HG03064 (cell line): ENCODE results near the gene ABLIM2.
A peak's percentile ranks its signal among the peaks of the same experiment; 100 is the strongest.

Experiments used
- ATAC-seq: cut with Tn5 transposase; IDR thresholded peaks from one replicate; pipeline ENCODE4 v1.9.1; 2021; ENCODE audit warnings: low read depth; ENCODE audit not compliant: unreplicated experiment

The ABLIM2 gene

DNA sequence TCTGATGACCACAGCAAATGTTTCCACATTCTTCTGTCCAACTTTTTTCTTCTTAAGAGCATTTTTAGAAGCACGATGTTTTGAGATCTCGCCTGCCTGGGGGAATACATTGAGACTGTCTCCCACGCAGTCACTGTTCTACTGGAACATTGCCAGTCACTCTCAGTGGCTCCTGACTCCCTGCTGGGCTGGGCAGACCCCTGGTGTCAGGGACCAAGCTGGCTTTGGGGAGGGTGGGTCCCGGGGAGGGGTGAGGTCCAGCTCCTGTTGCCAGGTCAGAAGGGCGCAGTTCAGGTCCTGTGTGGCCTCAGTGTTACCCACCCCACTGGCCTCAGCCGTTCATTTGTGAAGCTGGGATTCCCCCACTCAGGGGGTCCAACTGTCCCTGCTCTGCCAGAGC is 18.9 kb upstream of the ABLIM2 start:
- no peak for ATAC-seq

DNA sequence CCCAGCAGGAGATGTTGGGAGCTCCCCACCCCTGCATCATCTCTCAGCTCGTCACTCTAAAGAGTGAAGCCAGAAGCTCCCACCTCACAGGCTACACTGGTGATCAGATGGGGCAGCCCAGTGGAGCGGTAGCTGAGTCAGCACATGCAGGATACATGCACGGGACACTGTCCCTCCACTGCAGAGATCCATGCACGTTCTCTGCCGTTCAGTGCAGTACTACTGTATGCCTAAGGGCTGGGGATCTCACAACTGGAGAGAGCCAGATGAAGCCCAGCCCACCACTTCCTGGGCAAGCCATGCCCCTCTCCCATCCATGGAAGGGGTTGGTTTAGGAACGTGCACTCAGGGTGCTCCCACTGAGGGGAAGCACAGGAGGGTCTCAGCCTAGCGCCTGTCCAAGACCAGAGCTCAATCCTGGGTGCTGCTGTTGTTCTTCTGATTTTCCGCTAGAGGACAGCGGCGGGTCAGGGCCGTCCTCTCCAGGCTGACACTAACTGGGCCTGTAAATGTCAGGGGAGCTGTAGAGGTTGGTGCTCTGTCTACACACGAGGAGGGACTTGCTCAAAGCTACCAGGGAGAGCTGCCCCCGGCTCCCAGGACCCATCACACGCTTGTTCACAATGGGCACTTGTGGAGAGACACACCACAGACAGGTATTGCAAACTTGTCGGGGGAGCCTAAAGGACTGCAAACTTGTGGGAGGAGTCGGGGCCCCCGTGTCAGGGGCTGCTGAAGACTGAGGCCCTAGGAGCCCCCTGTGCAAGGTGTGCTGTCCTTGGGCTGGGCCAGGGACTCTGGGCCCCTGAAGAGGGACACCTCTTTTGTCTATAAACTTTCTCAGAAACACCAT is 18.2 kb upstream of the ABLIM2 start:
- ATAC-seq = peak; percentile 64

DNA sequence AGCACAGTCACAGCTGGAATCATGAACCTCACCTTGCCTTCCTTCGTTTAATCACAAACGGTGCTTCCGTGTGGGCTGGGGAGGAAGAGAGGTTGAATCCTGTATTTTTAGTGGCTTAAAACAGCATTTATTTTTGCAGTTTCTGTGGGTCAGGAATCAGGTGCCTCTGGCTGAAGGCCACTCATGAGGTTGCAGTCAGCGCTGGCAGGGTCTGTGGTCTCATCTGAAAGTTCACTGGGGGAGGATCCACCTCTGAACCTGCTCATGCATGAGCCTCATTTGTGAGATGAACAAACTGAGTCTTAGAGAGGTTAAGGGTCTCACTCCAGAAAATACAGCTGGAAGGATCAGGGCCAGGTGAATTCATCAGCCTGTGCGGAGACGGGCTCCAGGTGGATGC is 17.1 kb upstream of the ABLIM2 start:
- ATAC-seq = no peak

DNA sequence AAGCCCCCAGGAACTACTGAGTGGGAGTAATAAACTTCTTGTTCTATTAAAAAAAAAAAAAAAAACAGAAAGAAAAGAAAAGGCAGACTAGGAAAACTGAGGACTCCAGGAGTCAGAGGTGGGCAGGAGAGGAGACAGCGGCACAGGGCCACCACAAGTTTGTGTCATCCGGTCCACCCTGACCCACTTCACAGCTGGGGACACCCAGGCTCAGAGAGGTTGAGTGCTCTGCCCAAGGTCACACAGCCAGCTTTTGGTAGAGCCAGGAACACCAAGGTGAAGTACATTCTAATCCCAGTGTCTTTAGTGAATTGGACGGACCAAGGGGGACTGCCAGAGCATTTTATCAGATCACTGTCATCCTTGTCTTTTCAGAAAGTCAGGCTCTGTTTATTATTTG is 16.4 kb upstream of the ABLIM2 start:
- no peak for ATAC-seq

DNA sequence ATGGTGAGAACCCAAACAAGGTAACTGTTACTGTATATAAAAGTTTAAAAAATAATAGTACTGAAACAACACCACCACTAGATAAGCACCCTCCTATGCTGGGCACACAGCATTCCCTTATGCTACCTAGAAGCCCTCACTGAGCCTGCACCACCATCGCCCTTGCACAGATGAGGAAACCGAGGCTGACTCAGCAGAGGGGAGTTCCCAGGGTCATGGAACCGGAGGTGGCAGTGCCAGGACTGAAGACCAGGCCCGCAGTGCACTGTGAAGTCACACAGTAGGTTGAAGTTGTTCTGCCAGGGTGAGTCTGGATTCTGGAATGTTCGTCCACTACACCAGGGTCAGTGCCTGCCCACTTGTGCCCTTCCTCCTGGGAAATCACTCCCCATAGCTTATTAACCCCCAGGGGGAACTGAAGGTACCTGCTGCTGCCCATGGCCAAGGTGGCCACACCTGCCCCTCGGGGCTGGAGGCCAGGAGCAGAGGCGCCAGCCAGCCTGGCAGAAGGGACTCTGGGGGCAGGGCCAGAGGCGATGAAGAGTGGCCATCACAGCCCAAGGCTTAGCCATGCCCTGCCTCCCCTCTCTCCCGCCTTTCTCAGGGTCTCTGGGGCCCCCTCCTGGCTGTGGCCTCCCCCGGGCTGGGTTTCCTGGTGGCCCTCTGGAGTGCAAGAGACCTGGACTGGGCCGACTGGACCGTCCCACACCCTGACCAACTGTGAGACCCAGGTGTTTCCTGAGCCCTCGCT is 15.1 kb upstream of the ABLIM2 start:
- no peak for ATAC-seq

DNA sequence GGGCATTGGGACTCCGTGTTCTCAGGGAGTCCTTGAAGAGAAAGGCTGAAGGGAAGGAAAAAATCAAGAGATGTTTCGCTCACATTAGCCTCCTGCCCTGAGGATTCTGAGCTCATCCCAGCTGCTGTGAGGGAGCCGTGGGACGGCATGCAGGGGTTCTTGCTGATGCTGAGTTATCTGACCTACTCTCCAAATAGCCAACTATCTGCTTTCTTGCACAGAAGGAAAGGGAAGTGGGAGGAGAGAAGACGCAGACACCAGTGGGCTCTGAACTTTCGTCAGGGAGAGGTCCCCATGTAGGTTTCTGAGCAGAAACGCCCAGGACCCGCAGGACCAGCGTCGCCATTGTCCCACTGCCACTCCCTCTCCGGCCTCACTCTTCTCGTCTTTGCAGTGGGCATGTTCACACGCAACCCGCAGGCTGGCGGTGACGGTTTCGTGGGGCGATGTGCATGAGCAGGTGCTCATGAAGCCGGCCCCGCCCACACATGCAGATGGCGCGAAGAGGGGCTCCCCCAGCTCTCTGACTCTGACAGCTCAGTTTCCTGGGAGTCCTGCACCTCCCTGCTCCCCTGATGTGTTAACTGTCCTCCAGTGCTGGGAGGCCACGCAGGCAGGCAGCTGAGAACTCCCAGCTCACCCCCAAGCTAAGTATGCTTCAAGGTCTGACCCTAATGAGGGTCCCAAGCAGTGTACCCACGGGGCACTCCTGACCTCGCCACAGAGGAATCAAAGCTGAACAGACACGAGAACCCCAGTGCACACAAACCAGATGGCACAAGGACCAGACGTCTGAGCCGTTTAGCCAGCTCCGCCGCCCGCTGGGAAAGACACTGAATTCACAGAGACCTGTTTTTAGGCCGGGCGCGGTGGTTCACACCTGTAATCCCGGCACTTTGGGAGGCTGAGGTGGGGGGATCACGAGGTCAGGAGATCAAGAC is 13.6 kb upstream of the ABLIM2 start:
- ATAC-seq = no peak

DNA sequence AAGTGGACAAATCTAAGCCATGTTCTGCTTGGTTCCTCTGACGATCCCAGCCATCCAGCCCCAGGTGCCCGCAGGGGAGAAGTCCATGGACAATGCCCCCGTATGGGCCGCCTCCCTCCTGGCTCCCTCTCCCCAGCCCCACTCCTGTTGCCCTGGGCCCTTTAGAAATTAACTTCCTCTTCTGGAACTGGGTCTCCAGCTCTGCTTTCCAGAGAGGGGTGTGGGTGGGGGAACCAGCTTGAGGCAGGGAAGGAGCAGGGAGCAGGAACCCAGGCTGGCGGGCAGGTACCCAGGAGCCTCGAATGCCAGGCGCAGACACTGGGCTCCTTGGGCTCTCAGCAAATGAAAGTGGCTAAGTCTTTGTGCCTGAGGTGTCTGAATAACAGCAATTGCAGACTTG is 12.7 kb upstream of the ABLIM2 start:
- ATAC-seq = no peak

DNA sequence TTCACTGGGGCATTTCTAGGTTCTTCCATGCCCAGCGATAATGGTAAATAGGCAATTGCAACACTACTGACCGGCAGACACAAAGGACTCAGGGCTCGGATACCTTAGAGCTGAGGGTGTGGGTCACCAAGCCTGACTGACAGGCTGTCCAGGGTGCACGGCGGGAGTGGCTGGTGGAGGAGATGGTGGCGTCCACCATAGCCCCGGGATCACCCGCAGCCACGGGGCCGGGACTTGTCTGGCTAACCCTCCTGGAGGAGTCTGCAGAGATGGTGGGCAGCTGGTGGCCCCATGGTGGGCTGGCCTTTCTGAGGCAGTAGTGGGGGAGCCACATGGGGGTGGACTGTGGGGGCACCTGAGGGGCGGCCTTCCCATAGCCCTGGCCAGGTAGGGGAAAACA is 11.7 kb upstream of the ABLIM2 start:
- no peak for ATAC-seq

DNA sequence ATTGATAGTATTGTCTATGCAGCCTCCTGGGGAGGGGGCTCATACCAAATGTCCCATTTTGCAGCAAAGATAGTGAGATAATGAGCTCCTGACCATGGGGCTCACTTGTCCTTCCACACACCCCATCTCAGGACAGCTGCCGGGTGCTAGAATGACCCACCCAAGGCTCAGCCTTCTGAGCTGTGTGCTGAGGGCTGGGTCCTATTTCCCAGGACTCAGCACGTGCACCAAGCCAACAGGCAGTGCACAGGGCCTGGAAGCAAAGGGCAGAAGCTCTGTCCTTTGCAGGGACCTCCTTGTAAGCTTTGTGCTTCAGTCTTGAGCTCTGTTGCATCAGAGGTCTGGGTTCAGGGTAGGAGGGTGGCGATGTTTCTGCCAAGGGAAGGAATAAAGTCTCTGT is 11.2 kb upstream of the ABLIM2 start:
- ATAC-seq = no peak

DNA sequence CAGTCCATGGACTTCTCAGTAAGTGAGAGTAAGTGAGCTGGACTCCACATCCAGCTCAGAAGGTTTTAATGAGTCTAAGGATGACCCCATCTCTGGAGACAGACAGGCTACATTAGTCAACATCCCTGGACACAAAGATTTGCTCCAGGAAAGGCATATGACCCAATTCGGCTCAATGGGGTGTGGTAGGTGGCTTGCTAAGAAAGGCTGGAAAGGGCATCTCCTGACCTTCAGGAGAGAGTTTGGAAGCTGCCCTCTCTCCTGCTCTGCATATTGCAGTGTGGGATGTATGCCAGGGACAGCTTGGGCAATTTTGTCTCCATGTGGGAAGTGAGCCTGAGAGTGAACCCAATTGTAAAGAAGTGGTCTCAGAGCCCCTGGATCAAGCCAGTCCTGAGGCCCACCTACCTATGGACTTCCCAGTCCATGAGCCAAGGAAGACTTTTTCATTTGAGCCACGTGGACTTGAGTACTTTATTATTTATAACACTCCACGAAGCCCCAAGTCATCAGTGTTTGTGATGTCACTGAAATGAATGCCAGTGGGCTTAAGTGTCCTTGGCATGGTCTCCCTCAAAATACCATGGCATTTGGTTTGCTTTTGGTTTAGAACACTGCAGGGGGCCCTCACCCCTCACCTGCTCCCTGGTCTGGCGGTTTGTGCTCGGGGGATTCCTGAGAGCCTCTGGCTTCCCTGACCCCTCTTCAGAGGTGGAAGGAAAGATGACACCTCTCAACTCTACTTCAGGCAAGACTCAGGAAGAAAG is 10.4 kb upstream of the ABLIM2 start:
- ATAC-seq = no peak

DNA sequence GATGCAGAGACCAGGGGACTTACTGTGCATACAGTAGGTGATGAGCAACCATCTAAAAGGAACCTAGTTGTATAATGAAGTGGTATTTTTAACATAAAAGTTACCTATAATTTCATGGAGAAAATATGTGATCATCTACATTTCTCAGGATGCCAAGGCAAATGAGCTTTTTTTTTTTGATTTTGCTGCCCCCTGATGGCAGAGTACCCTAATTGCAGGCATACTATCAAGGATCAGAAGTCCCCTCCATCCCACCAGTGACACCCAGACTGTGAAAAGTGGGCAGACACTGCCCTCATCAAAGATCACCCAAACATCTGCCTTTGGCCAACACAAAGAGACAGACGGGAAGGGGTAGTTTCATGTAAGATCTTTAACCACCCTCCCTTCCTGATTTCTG is 9.6 kb upstream of the ABLIM2 start:
- ATAC-seq = no peak

DNA sequence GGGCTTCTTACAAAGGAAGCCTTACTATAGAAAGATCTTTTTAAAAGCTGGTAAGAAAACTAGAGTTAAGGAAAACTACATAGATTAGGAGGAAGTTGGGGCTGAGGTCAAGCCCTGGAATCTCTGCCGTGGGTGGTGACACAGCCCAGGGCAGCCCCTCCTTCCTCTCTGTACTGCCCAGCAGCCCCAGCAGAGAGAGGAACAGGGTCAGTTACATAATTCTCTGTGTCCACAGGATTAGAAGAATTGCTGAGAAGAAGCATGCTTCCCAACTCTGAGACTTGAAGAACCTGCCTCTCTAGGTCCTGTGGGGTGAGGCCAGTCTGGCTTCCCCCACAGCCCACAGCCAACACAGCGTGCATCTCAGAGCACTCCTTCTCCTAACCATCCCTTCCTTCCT is 9.2 kb upstream of the ABLIM2 start:
- no peak for ATAC-seq

DNA sequence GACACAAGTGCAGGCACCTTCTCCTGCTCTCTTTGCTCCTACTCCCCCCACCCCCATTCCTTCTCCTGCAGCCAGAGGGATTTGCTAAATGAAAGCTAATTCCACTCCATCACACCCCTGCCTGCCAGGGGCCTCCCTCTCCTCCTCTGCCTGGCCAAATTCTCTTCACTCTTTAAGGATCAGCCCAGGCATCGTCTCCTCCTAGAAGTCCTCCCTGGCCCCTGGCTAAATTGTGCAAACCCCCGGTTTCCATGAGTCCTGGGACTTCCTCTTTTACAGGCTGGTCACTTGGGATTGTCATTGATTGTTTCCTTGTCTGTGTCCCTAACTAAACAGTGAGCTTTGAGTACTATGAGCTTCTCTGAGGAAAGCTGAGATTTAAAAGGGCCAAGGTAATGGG is 8.7 kb upstream of the ABLIM2 start:
- no peak for ATAC-seq

DNA sequence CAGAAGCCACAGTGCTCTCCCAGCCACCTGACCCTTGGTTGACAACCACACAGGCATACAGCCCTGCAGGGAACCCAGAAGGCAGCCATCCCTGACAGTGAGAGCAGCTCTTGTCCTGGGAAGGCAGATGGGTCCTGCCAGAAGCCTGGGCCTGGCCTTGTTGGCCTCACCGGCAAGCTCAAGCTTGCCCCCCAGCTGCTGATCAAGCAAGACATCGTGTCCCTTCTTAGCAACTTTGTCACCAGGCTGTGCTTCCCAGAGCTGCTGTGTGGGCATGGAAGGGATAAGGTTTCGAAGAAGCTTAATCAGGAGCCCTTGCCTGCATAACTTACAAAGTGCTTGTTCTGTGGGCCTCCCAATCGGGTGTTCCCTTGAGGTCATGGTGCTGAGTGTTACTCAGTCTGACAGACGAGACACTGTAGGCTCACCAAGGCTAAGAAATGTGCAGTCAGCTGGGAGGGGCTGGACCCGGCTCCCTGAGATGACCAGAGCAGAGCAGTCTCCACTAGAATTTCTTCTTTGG is 6.8 kb upstream of the ABLIM2 start:
- no peak for ATAC-seq

DNA sequence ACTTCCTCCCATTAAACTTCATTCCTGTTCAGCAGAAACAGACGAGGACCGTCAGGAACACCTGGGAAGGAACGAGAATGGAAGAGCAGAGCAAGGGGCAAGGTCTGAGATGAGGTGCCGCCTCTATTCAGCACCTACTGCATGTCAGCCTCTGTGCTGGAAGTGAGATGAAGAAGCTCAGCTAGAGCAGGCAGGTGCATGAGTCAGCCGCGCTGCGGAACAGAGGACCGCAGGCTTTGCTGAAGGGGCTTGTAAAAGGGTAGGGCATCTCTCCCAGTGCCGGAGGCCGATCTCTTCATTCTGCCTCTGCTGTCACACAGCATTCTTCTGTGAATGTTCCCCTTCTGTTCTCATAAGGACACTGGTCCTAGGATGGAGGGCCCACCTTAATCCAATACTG is 6.1 kb upstream of the ABLIM2 start:
- ATAC-seq = no peak

DNA sequence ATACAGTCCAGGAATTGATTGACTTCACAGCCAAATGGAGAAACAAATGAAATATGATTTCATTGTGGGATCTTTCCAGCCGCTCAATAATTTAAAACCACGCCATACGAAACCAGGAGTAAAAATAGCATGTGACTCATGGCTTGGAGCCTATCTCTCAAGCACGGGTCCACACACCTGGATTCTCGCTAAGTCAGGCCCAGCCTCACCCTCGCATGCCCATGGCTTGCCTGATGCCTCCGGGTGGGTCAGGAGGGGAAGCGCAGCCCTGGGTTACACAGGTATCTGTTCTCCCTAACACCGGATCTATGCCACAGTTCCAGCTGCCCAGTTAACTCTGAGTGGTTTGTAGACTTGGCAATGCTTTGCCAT is 5.6 kb upstream of the ABLIM2 start:
- no peak for ATAC-seq

DNA sequence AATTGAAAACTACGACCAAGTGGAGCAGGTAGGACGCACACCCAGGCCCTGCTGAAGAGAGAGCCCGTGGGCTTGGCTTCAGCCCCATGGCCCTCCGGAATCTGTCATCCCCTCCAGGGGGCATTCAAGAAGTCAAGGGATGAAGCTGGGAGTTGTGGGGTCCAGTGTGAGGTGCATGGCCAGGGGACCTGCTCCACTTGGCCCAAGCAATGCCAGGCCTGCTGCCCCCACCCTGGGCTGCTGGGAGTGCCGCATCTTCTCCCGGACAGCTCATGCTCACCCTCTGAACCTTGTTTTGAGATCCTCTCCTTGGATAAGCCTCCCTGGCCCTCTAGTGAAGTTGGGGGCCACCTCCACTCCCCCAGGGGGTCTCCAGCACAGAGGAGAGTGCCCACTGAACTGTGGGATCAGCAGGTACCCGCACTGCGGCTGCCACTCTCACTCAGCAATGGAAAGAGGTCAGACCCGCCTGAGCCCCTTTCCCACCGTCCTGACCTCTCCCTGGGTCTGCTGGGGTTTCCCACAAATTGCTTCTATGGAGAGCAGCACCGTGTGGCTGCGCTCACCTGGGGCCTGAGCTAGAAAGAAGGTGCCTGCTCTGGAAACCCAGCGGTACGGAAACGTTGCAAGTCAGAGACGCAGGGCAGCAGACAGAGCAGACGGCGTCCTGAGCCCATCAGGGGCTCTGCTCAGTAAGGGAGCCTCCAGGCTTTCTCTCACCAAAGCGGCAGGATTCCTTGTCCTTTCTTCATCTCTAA is 5.0 kb upstream of the ABLIM2 start:
- ATAC-seq = no peak

DNA sequence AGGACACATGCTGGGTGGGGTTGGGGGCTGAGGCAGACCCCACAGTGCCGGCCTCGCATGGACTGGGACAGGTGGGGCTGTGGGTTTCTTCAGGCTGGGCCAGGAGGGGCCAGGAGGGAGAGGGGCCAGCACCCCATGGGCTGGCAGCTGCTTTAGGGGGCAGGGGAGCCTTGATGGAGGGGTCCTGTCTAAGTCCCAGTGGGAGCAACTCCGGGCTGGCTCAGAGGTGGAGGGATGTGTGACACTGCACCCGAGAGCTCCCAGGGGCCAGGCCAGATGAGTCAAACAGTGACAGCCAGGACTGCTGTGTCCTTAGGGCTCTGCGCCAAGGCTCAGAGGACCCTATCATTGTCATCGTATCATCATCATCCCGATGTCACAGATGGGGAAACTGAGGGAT is 4.4 kb upstream of the ABLIM2 start:
- ATAC-seq = no peak

DNA sequence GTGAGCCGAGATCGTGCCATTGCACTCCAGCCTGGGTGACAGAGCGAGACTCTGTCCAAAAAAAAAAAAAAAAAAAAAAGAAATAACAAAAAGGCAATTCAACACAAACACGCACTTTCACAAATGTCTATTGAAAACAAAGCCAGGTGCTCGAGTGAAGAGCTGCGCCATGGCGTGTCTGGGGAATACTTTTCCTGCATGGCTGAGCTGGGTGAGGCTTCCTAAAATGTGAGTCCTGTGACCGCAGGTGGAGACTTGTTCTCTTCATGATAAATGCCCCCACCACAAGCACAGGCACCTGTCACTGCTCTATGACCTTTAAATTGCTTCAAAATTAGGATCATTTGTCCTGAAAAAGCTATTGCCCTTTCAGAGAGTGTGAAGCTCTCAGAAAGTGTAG is 4.0 kb upstream of the ABLIM2 start:
- ATAC-seq = no peak
